Fibroblast of gingiva (primary cell): ENCODE data around the gene SLC6A2.

ENCODE experiments used
- DNase-seq: peaks from one replicate; pipeline ENCODE4 v3.0.0-alpha.2; 2011; ENCODE audit warnings: low read depth

SLC6A2 gene

GRCh38 chr16:55672471-55672870 is 16.7 kb downstream of the SLC6A2 start:
- peak; percentile 91 for DNase-seq

DNA sequence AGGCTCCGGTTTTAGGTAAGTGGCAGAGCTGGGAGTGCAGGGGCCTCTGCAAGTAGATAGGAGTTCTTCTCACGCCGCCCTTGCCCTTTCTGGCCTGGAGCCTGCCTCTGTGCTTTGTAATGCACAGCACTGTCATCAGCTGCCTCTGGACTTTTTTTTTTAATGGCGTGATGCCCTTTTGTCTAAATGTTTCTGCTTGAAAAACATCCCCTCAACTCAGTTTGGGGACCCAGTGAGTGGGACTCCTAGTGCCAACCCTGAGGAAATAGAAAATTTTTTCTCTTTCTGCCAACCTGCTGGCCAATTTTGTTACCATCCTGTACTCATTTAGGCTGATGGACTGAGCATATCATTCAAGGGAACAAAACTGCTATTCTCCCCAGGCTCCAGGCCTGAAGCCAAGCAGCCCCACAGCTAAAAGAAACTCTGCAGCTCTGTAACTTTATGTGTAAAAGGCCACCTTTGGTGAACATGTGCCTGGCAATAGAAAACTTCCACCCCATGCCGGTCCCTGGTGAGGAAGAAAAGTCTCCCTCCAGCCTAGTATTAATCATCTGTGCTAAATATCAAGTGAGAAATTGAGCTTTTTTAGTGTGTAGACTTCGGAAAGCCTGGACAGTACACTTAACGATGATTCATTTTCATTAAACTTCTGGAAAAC is 22.5 kb downstream of the SLC6A2 start:
- no peak for DNase-seq

DNA sequence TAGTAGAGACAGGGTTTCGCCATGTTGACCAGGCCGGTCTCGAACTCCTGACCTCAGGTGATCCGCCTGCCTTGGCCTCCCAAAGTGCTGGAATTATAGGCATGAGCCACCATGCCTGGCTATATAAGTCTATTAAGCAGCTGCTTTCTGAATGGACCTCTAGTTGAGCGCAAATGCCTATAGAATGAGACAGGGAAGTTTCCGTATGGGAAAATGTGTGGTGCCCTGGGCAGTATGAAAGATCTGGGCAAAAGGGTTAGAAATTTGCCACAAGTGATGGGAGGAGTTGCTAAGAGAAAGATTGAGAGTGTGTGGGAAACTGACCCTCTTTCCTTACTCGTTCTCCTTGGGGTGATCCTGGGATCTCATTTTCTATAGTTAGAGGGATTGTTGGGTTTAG is 26.3 kb downstream of the SLC6A2 start:
- no peak for DNase-seq

DNA sequence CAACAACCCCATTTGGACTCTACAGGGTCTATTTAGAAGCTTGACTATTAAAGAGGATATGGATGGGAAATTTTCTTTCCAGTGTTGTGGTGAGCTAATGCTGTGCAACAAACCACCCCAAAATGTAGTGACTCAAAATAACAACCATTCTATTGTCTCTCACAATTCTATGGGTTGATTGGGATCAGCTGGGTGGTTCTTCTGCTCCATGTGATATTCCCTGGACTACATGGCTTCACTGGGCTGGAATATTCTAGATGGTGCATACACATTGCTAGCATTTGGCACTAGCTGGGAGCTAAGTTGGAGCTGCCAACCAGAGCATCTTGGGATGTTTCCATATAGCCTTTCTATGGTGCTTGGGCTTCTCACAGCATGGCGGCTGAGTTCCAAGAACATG is 30.2 kb downstream of the SLC6A2 start:
- DNase-seq = no peak

DNA sequence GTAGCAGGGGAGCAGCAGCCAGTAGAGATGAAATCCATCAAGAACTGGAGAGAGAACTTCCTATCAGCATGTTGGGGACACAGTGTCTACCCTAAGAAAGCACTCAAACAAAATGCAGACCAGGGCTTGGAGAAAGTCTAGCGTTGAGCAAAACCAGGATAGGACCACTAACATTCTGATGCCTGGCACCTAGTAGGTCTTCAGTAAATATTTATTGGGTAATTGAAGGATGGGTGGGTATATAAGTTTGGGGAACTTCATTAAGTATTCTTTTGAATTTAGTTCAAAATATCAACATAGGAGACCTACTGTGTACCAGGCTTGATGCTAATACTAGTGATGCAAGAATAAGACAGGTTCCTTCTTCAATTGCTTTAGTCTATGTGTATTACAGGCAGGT is 30.9 kb downstream of the SLC6A2 start:
- no peak for DNase-seq

GRCh38 chr16:55687802-55688201 is 32.0 kb downstream of the SLC6A2 start:
- no peak for DNase-seq

DNA sequence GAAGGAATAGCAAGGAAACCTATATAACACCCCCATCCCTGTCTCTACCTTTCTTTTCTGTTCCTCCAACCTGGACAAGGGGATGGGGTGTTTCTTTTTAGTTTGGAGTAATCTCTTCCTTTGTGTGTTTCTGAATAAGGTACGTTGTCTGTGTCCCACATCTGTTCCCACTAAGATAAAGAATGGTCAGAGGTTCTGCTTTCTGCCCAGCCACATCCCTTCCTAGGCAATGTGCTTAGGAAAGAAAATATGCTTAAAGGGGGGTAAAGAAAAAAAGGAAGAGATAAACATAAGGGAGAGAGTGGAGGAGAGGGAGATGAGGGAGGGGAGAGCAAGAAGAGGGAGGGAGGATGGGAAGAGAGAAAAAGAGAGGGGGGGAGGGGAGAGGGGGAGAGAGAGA is 35.1 kb downstream of the SLC6A2 start:
- DNase-seq = no peak

DNA sequence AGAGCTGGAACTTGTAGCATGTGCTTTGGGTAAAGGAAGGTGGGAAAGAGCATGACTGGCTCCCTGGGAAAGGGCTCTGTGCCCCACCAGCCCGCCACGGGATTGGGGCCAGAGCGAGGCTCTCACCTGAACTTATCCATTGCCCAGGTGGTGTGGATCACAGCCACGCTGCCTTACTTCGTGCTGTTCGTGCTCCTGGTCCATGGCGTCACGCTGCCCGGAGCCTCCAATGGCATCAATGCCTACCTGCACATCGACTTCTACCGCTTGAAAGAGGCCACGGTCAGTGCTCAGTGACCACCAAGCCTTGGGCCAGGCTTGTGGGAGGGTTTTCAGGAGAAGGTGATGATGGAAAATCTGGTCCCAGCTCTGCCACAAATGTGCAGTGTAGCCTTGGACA is 36.0 kb downstream of the SLC6A2 start:
- no peak for DNase-seq

DNA sequence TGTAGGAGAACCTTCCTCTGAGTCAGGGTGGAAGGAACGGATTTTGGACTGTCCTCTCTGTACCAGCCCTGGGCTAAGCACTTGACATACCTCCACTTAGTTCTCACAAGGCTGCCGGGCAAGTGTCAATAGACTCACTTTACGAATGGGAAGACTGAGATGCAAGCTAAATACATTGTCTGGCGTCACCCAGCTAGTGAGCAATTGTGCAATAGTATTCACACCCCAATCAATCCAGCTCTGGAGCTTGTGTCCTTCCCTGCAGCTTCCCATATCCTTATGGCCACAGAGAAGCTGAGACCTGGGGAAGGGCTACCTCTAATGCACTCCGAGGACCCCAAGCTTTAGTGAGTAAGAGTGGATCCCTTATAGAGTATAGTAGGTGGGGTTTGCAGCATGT is 39.8 kb downstream of the SLC6A2 start:
- no peak for DNase-seq

GRCh38 chr16:55697867-55698266 is 42.1 kb downstream of the SLC6A2 start:
- DNase-seq = no peak

- DNase-seq = no peak
Observed at GRCh38 chr16:55698331-55698730, 42.5 kb downstream of the SLC6A2 start.

- no peak for DNase-seq
Observed at GRCh38 chr16:55698946-55699345, 43.2 kb downstream of the SLC6A2 start.

DNA sequence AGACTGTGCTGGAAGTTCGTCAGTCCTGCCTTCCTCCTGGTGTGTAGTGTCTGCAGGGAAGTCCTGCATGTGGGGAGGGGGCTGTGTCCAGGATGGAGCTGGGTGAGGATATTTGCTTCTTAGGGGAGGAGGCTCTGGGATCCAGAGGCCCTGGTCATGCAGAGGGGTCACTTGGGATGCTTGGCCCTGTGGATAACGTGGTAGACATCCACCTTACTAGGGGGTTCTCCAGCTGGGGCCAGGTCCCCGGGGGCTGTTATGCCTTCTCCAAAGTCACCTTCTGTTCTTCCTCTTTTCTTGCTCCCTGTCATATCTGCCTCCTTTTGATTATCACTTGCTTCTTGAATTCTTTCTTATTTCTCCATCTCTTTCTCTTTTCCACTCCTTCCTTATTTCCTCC is 43.8 kb downstream of the SLC6A2 start:
- DNase-seq = no peak

DNA sequence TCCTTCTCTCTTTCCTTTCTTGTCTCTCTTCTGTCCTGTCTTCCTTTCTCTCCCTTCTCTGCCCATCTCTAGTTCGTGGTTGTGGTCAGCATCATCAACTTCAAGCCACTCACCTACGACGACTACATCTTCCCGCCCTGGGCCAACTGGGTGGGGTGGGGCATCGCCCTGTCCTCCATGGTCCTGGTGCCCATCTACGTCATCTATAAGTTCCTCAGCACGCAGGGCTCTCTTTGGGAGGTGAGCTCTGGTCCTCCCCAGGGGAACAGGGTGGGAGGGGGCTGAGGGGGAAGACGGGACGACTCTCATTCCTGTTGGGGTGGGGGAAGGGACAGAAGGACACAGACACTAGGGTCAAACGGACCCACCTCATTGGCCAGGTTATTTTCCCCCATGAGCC is 44.3 kb downstream of the SLC6A2 start:
- DNase-seq = no peak

DNA sequence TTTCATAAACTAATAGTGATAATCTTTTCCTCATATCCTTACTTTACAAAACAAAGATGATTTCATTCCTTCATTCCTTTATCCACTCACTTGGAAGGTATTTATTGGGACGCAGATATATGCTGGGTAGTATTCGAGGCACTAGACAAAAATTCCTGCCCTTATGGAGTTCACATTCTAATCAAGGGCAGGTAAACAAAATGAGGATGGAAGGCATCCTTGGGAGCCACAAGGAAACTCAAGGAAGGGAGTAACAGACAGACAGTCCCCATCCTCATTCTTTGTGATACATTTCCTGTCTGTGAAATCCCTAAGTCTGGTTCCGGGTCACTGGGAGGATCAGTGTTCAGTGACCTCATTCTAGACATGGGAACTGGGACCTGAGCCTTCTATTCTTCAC is 45.2 kb downstream of the SLC6A2 start:
- DNase-seq = no peak

- peak; percentile 15 for DNase-seq
Observed at GRCh38 chr16:55701442-55702319, 45.9 kb downstream of the SLC6A2 start.

GRCh38 chr16:55703003-55704001 is 47.5 kb downstream of the SLC6A2 start:
- DNase-seq = peak; percentile 48

DNA sequence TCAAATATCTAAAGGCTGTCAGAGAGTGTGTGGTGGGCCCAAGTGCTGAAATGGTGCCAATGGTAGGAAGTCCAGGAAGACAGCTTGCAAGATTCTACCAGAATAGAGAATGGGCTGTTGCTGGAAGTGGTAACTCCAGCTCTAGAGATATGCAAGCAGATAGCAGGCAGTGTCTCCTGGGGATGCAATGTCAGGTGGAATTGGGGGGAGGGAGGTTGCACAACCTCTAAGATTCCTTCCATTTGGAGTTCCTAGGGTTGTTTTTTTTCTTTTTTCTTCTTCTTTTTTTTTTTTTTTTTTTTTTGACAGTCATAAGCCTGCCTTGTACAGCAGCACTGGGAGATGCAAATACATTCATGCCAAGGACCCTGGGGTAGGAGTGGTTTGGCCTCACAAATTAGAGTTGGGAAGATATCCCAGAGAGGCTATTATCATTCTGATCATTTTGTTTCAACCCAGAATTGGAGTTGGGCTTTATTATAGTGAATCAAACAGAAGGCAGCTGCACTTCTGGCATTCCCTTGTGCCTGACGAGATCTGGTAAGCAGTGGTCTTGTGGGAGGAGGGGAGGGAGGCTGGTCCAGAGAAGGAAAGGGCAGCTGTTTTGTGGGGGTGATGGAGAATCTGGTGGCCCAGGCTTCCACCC is 51.1 kb downstream of the SLC6A2 start:
- no peak for DNase-seq

GRCh38 chr16:55709801-55710200 is 54.0 kb downstream of the SLC6A2 start:
- no peak for DNase-seq

- no peak for DNase-seq
Observed at GRCh38 chr16:55710466-55710865, 54.7 kb downstream of the SLC6A2 start.

DNA sequence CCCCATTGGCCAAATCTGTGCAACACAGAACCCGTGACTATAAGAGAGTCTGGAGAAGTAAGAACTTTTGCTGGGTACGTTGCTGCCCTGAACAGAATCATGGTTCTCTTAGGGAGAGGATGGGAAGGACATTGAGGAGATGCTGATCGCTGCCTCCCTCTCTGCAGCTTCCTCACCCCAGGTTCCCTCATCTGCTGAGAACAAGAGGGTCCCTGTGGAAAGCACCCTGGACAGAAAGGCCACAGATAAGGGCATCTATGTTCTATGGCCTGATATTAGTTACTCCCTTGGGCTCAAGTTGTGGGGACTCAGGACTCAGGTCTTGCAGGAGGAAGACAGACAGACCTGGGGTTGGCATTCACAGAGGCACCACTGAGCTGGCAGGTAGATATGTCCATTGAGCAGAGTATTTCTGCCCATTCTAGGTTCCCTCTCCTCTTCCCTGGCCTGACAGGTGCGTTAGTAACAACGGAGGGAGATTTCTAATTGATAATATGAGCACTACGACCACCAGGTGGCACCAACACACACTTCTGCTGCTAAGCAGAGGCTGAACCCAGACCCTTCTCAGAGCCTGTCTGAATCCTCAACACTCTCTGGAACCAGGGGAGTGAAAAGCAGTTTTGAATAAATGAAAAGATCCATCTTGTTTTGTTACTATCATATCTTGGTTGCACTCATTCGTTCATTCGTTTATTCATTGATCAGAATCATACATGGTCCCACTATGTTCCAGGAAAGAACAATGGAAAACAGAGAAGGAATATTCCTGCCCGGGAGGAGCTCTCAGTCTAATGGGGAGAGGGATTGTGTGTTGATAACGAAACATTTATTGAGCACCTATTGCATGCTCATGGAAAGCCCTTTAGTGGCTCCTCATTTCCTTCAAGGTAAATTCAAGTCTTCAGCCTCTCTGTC is 56.4 kb downstream of the SLC6A2 start:
- DNase-seq = peak; percentile 32
